Measurements from ENCODE around the gene ADPRHL1.
"Not testable (repeated sequence)": the region's sequence is repeated elsewhere in the genome, so short reads cannot be mapped to it uniquely, and the experiment has no call there.

The ADPRHL1 gene

DNA sequence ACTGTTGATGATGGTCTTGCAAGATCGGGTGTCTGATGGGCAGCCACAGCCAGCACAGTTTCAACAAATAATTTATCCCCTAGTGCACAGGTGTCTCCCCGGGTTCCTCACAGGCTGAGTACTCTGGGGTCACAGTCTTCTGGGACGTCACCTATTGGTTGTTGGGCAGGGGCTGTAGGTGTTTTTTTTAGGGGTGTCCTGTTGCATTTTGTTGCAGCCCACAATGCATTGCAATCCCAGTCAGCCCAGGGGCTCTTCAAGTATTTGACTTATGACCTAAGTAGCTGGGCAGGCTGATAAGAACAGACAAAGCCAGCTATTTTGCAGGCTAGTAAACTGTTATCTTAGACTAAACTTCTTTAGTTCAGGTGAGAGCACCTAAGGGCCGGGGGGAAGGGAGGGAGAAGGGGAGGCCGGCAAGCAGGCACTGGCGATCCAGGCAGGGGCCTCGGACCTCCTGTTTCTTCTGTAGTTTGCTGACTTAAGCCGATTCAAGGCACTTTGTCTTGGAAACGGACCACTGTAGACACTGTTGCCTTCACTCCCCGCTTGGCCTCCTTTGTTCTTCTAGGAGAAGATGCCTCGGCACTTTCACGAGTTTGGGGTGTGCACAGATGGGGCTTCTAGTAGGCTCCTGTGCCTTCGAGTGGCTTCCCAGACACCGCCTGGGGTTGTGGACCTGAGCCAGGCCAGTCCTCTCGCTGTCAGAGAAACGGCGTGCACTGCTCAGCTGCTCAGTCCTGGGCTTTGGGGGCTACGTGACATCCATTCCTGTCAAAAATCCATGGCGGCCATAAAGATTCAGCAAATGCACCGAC is 55.5 kb downstream of the ADPRHL1 start:
- ATAC-seq (ENCODE audit: low read depth), result no peak
- no peaks in the 10 kb centered on the region for H3K27me3 Mint-ChIP-seq
- H3K4me3 Mint-ChIP-seq, result no peak overlapping the region
- H3K27ac Mint-ChIP-seq, result no peak overlapping the region
- peaks cover 6% of the 10 kb centered on the region for H3K4me1 Mint-ChIP-seq
- no peaks in the 10 kb centered on the region for H3K9me3 Mint-ChIP-seq
- H3K36me3 Mint-ChIP-seq, result no peaks in the 10 kb centered on the region
- DNase-seq (ENCODE audit: low spot score in 2 of 2), result no peak

DNA sequence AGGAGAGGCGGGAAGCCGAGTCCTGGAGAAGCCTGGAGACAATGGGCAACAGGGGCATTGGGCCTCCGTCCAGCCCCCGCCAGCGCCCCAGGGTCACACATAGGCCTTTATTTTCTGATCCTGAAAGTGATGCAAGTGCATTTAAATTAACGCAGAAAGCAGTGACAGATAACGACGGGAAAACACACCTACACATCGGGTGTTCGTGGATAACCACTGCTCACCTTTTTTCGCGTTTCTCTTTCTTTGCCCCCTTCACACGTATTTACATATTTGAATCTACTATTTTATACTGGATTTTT is 59.0 kb downstream of the ADPRHL1 start:
- DNase-seq (ENCODE audit: low spot score in 2 of 2), result no peak
- Mint-ChIP-seq H3K36me3 (no peaks in the 10 kb centered on the region), H3K4me3 (peak overlapping the region; percentile 59), H3K27me3 (no peaks in the 10 kb centered on the region), H3K4me1 (peaks cover 5% of the 10 kb centered on the region), H3K9me3 (no peaks in the 10 kb centered on the region), H3K27ac (no peak overlapping the region)
- ATAC-seq (ENCODE audit: low read depth), result no peak

DNA sequence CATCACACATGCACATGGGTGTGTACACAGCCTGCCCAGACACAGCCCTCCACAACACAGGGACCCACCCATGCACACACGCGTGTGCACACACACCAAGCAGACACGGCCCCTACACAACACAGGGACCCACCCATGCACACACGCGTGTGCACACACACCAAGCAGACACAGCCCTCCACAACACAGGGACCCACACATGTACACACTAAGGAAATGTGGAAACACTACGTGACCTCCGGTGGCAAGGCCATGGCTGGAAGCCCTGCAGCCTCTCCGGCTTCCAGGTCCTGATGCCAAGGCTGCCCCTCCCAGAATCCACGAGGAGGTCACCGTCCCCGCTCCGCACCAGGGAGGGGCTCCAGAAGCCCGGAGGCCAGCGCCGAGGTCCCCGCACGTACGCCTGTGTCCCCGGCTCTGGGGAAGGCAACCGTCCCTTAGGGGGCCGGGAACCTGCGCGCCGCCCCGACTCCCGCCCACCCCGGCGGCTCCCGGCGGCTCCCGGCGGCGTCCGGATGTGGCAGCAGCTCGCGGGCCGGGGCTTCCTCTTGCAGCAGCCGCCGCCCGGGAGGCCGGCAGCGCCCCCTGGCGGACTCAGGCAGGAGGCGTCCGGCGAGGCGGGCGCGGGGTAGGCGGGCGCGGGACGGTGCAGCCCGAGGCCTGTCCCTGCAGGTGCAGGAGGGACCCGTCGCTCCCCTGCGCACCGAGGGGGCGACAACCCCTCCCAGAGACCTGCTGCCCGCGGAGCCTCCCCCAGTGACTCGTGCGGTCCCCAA is 59.5 kb downstream of the ADPRHL1 start:
- Mint-ChIP-seq H3K27me3 (no peaks in the 10 kb centered on the region), H3K4me1 (peaks cover 5% of the 10 kb centered on the region), H3K9me3 (no peaks in the 10 kb centered on the region), H3K4me3 (peak overlapping the region; percentile 88), H3K27ac (peak overlapping the region; percentile 57), H3K36me3 (no peaks in the 10 kb centered on the region)
- DNase-seq (ENCODE audit: low spot score in 2 of 2) (peak; percentile 84 to 86), ATAC-seq (ENCODE audit: low read depth) (peak; percentile 97)

DNA sequence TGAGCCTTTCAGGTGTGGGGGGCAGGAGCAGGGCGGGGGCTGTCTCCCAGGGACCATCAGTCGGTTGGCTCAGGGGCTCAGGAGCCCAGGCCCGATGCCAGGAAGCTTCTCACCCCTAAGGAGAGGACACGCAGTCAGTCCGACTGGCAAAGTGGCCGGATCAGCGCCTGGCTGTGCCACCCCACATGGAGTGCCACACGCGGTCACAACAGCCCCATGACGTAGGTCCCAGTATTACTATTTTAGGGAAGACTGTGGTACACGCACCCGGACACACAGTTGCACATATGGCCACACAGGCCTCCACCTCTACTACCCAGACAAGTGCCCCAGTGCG is 60.1 kb downstream of the ADPRHL1 start:
- H3K4me3 Mint-ChIP-seq, result peak overlapping the region; percentile 88
- H3K9me3 Mint-ChIP-seq, result no peaks in the 10 kb centered on the region
- peaks cover 5% of the 10 kb centered on the region for H3K4me1 Mint-ChIP-seq
- H3K27ac Mint-ChIP-seq, result peak overlapping the region; percentile 57
- DNase-seq (ENCODE audit: low spot score in 2 of 2), result no peak
- no peaks in the 10 kb centered on the region for H3K27me3 Mint-ChIP-seq
- no peaks in the 10 kb centered on the region for H3K36me3 Mint-ChIP-seq
- ATAC-seq (ENCODE audit: low read depth), result no peak

DNA sequence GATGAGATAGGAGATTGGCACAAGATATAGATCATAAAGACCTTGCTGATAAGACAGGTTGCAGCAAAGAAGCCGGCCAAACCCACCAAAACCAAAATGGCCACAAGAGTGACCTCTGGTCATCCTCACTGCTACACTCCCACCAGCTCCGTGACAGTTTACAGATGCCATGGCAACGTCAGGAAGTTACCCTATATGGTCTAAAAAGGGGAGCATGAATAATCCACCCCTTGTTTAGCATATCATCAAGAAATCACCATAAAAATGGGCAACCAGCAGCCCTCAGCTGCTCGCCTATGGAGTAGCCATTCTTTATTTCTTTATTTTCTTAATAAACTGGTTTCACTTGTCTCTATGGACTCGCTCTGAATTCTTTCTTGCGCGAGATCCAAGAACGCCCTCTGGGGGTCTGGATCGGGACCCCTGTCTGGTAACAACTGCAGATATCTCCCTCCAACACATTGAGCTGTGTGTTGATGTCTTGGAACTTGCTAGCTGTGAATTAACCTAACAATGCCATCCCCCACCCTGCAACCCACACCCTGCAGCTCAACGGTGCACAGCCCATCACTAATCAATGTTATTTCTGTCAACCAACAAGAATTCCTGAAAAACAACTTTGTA is 62.3 kb downstream of the ADPRHL1 start:
- ATAC-seq (ENCODE audit: low read depth), result no peak
- Mint-ChIP-seq H3K4me1 (peaks cover 5% of the 10 kb centered on the region), H3K36me3 (no peaks in the 10 kb centered on the region), H3K4me3 (no peak overlapping the region), H3K9me3 (no peaks in the 10 kb centered on the region), H3K27ac (no peak overlapping the region), H3K27me3 (no peaks in the 10 kb centered on the region)
- no peak for DNase-seq (ENCODE audit: low spot score in 2 of 2)

DNA sequence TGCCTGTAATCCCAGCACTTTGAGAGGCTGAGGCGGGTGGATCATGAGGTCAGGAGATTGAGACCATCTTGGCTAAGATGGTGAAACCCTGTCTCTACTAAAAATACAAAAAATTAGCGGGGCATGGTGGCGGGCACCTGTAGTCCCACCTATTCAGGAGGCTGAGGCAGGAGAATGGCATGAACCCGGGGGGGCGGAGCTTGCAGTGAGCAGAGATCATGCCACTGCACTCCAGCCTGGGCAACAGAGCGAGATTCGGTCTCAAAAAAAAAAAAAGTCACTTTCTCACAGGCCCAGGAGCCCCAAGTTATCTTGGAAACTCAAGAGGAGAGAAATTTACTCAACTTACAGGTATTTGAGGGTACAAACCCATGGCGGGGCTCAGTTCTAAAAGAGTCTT is 63.7 kb downstream of the ADPRHL1 start:
- not testable (repeated sequence) for H3K27me3 Mint-ChIP-seq; ATAC-seq (ENCODE audit: low read depth); H3K27ac Mint-ChIP-seq; H3K9me3 Mint-ChIP-seq; DNase-seq (ENCODE audit: low spot score in 2 of 2); H3K4me3 Mint-ChIP-seq; H3K36me3 Mint-ChIP-seq; H3K4me1 Mint-ChIP-seq

DNA sequence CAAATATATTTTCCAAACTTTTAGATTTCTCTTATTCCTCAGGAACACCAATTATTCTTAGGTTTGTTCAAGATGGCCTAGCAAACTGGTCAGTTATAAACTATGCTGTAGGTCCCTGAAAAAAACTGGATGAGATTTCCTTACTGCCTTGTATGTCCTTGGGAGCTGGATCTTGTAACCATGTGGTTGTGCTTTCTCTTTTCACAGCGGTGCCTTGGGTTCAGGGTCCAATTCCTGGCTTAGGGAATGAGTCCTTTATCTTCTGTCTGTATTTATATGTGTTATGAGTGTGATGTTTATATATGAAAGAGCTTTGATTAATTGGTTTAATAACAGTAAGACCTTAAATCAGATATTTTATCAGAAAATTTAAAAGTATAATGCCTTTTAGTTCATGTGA is 65.9 kb downstream of the ADPRHL1 start:
- H3K36me3 Mint-ChIP-seq, result peaks cover 3% of the 10 kb centered on the region
- no peaks in the 10 kb centered on the region for H3K4me1 Mint-ChIP-seq
- no peak overlapping the region for H3K4me3 Mint-ChIP-seq
- H3K9me3 Mint-ChIP-seq, result peaks cover 12% of the 10 kb centered on the region
- DNase-seq (ENCODE audit: low spot score in 2 of 2), result no peak
- ATAC-seq (ENCODE audit: low read depth), result no peak
- H3K27me3 Mint-ChIP-seq, result peaks cover 2% of the 10 kb centered on the region
- H3K27ac Mint-ChIP-seq, result no peak overlapping the region

DNA sequence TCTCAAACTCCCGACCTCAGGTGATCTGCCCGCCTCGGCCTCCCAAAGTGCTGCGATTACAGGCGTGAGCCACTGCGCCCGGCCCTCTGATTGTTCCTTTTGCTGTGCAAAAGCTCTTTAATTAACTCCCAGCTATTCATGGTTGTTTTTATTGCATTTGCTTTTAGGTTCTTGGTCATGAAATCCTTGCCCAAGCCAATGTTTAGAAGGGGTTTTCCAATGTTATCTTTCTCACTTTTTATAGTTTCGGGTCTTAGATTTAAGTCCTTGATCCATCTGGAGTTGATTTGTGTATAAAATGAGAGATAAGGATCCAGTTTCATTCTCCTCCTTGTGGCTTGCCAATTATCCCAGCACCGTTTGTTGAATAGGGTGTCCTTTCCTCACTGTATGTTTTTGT is 70.2 kb downstream of the ADPRHL1 start:
- DNase-seq (ENCODE audit: low spot score in 2 of 2), result no peak
- H3K9me3 Mint-ChIP-seq, result peaks cover 13% of the 10 kb centered on the region

DNA sequence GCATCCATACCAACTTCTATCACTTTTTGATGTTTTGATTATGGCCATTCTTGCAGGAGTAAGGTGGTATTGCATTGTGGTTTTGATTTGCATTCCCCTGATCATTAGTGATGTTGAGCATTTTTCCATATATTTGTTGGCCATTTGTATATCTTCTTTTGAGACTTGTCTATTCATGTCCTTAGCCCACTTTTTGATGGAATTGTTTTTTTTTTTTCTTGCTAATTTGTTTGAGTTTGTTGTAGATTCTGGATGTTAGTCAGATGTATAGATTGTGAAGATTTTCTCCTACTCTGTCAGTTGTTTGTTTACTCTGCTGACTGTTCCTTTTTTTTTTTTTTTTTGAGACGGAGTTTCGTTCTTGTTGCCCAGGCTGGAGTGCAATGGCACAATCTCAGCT is 70.7 kb downstream of the ADPRHL1 start:
- not testable (repeated sequence) for H3K27ac Mint-ChIP-seq; H3K4me3 Mint-ChIP-seq; H3K36me3 Mint-ChIP-seq; H3K4me1 Mint-ChIP-seq; DNase-seq (ENCODE audit: low spot score in 2 of 2); H3K27me3 Mint-ChIP-seq; ATAC-seq (ENCODE audit: low read depth)
- H3K9me3 Mint-ChIP-seq, result peaks cover 13% of the 10 kb centered on the region

More for the DNA sequence above, 70.2 kb downstream of the ADPRHL1 start:
- Mint-ChIP-seq H3K27ac (no peak overlapping the region), H3K4me3 (no peak overlapping the region), H3K36me3 (peaks cover 3% of the 10 kb centered on the region), H3K4me1 (no peaks in the 10 kb centered on the region), H3K27me3 (peaks cover 2% of the 10 kb centered on the region)
- no peak for ATAC-seq (ENCODE audit: low read depth)

DNA sequence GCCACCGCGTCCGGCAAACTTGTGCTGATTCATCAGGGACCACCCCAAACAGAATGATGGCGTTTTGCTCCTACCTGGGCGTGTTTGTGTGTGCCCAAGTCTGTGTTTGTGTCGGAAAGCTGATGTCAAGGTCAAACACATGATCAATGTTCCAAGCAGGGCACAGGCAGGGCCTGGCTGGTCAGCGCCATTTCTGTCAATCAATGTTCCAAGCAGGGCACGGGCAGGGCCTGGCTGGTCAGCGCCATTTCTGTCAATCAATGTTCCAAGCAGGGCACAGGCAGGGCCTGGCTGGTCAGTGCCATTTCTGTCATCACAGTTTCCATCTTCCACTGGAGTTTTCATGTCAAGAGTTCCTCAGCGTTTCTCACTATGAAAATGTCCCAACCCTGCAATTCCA is 74.5 kb downstream of the ADPRHL1 start:
- Mint-ChIP-seq H3K27me3 (peaks cover 7% of the 10 kb centered on the region), H3K4me3 (no peak overlapping the region), H3K9me3 (peaks cover 9% of the 10 kb centered on the region), H3K36me3 (peaks cover 3% of the 10 kb centered on the region), H3K27ac (no peak overlapping the region), H3K4me1 (no peaks in the 10 kb centered on the region)
- DNase-seq (ENCODE audit: low spot score in 2 of 2) (no peak), ATAC-seq (ENCODE audit: low read depth) (no peak)

DNA sequence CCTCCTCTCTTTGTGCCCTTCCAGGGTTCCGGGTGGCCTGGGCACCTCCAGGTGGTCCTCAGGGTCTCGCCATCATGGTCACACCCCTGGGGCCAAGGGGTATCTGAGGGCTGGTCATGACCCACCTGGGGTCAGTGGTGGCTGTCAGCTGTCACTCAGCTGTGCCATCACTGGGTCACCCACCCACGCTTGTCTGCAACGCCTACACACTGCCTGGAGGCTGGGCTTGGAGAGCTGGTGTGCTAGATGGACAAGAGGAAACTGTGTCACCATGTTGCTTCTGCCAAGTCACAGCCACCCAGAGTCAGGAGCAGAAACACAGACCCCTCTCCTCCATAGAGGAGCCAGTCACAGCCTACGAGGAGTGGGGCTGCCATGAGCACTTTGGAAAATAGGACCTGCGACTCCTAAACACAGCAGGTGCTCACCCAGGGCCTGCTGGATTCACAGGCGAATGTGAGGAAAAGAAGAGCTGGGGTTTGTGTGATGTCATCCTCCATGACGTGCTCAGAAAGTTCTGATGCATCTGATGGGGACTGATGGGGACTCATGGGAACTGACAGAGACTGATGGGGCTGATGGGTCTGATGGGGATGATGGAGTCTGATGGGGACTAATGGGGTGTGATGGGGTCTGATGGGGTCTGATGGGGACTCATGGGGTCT is 78.6 kb downstream of the ADPRHL1 start:
- Mint-ChIP-seq H3K9me3 (no peaks in the 10 kb centered on the region), H3K36me3 (no peaks in the 10 kb centered on the region), H3K27ac (no peak overlapping the region), H3K27me3 (peaks cover 9% of the 10 kb centered on the region), H3K4me1 (no peaks in the 10 kb centered on the region), H3K4me3 (no peak overlapping the region)
- ATAC-seq (ENCODE audit: low read depth) (no peak), DNase-seq (ENCODE audit: low spot score in 2 of 2) (no peak)

DNA sequence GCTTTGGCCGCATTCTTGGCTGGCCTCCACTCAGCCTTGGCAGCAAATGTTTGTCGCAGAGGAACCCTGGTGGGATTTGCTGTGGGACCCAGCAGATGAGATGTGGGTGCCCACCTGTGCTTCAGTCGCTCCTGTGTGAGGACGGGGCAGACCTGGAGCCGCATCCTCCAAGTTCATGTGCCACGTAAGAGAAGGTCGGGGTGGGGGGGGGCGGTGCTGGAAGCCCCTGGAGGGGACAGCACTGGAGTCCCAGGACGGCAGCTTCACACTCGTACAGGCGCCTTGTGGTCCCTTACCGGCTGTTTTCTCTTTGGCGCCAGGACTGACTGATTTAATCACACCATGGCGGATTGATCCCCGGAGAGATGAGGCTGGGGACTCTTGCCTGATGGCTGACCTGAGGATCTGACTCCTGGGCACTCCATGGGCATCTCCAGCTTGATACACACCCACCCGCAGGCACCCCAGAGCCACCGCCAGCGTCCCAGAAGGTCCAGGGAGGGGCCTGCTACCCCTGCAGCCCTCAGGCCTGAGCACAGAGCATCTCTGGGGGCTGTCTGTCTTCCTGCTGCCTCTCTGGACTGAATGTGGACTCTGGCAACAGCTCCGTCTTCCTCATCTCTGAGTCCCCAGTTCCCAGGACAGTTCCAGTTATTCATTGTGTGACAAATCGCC is 79.3 kb downstream of the ADPRHL1 start:
- ATAC-seq (ENCODE audit: low read depth) (no peak), DNase-seq (ENCODE audit: low spot score in 2 of 2) (no peak)
- H3K36me3 Mint-ChIP-seq, result no peaks in the 10 kb centered on the region
- H3K9me3 Mint-ChIP-seq, result no peaks in the 10 kb centered on the region
- peaks cover 9% of the 10 kb centered on the region for H3K27me3 Mint-ChIP-seq
- H3K4me1 Mint-ChIP-seq, result no peaks in the 10 kb centered on the region
- H3K27ac Mint-ChIP-seq, result no peak overlapping the region
- H3K4me3 Mint-ChIP-seq, result no peak overlapping the region

DNA sequence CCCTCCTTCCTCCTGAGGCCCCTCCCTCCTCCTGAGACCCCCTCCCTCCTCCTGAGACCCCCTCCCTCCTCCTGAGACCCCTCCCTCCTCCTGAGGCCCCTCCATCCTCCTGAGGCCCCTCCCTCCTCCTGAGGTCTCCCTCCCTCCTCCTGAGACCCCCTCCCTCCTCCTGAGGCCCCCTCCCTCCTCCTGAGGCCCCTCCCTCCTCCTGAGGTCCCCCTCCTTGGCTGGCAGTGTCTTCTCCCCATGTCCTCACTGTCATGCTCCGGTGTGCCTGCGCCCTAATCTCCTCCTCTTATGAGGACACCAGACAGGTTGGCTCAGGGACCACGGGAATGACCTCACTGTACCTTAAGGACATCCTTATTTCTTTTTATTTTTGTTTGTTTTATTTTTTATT is 81.6 kb downstream of the ADPRHL1 start:
- H3K9me3 Mint-ChIP-seq; H3K4me1 Mint-ChIP-seq; ATAC-seq (ENCODE audit: low read depth); DNase-seq (ENCODE audit: low spot score in 2 of 2); H3K4me3 Mint-ChIP-seq; H3K27me3 Mint-ChIP-seq; H3K27ac Mint-ChIP-seq; H3K36me3 Mint-ChIP-seq: not testable (repeated sequence)

DNA sequence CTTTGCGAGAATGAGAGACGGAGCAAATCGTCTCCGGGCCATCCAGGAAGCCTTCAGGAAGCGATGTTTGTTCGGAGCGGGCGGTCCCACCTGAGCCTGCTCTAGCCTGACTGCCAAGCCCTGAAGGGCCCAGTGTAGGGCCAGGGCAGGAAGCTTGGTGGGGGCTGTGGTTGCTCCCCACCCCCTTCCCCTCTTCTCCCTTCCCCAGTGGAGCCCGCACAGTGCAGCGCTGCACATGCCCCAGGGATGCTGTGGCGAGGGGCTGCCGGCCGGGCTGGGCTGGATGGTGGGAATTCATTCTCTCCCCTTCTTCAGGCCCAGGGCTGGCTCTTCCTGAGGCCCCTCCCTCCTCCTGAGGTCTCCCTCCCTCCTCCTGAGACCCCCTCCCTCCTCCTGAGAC is 82.2 kb downstream of the ADPRHL1 start:
- no peak overlapping the region for H3K27ac Mint-ChIP-seq
- H3K4me1 Mint-ChIP-seq, result no peaks in the 10 kb centered on the region
- ATAC-seq (ENCODE audit: low read depth), result no peak
- H3K27me3 Mint-ChIP-seq, result peaks cover 6% of the 10 kb centered on the region
- H3K4me3 Mint-ChIP-seq, result no peak overlapping the region
- no peaks in the 10 kb centered on the region for H3K36me3 Mint-ChIP-seq
- DNase-seq (ENCODE audit: low spot score in 2 of 2), result no peak
- no peaks in the 10 kb centered on the region for H3K9me3 Mint-ChIP-seq
